Measurements from ENCODE around the gene CEBPZ.
"Not testable (repeated sequence)": the region's sequence is repeated elsewhere in the genome, so short reads cannot be mapped to it uniquely, and the experiment has no call there.

CEBPZ gene

GRCh38 chr2:37211939-37212338 is 19.5 kb downstream of the CEBPZ start:
- DNase-seq = no peak

DNA sequence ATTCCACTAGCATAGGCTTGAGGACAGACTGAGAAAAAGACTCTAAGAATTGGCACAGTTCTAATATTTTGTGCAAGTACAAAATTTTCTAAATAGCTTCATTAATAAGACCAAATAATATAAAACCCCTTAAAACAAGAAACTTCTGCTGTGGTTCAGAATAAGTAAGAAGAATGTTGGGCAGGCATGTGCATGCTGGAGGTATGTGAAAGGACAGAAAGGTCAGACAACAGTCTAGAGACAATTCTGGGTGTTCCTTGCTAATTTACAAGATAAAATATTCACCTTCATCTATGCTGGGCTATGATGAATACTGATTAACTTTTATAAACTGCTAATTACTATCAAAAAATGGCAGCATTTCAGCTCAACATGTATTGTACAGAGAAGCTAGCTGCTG is 20.2 kb downstream of the CEBPZ start:
- no peak for DNase-seq

GRCh38 chr2:37206760-37207159 is 24.6 kb downstream of the CEBPZ start:
- DNase-seq = not testable (repeated sequence)

DNA sequence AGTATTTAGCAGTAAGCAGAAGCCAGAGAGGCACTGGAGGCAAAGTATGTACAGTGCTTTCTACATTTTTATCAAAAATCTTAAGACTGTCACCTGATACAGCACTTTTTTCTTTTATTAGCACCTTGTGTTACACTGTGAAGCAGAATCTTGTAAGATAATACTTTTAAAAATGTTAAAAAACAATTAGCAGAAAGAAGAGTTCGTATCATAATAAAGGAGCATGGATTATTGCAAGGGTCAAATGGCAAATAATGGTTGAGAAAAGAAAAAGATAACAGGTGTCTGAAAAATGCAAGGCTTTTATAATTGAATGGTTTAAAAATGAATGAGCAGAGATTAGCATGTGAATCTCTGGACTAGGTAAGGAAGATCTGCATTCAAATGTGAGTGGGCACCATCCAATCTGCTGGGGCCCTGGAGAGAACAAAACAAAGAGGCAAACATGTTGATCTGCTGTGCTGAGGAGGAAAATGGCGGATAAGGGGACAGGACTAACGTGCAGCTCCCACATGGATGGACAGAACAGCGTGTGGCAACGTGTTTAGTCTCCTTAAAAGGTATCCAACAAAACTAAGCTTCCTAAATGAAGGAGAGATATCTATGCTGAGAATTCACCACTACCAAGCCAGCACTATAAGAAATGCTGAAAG is 25.6 kb downstream of the CEBPZ start:
- no peak for DNase-seq

DNA sequence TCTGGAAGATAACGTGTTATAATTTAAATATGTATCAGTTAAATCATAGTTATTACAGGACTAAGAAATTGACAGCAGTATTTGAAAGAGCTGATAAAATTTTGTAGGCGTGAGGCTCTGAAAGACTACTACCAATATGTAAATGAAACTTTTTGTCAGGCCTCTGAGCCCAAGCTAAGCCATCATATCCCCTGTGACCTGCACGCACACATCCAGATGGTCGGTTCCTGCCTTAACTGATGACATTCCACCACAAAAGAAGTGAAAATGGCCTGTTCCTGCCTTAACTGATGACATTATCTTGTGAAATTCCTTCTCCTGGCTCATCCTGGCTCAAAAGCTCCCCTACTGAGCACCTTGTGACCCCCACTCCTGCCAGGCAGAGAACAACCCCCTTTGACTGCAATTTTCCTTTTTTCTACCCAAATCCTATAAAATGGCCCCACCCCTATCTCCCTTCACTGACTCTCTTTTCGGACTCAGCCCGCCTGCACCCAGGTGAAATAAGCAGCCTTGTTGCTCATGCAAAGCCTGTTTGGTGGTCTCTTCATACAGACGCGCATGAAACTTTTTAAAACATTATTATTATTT is 26.2 kb downstream of the CEBPZ start:
- not testable (repeated sequence) for DNase-seq

DNA sequence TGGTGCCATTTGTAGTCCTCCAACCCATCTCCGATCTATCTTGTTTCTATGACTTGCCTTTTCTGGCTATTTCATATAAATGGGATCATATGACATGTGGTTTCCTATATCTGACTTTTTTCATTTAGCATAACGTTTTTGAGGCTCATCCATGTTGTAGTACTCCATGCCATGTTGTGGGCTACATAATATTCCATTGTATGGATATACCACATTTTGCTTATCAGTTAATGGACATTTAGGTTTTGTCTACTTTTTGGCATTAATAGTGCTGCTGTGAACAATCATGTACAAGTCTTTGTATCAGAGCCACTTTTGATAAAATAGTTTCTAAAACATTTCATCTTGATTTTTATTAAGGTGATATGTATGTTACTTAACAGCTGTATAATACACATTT is 27.7 kb downstream of the CEBPZ start:
- DNase-seq = no peak

DNA sequence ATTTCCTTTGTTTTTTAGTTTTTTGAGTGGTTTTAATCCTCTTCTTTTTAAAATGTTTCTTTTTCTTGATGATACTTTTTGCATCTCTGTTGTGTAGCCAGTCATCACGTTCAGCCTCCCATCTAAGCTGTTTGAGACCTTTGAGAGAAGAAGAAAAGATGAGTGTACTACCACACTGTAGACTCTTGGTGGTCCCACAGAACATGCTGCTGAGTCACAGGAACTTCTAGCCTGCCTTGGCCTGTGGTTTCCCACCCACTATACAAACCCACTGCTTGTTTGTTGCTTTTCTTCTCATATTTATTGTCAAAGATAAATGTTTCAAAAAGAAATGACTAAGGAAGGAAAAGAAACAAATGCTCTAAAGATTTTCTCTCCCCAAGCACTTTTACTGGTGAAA is 29.6 kb downstream of the CEBPZ start:
- peak; percentile 40 for DNase-seq

DNA sequence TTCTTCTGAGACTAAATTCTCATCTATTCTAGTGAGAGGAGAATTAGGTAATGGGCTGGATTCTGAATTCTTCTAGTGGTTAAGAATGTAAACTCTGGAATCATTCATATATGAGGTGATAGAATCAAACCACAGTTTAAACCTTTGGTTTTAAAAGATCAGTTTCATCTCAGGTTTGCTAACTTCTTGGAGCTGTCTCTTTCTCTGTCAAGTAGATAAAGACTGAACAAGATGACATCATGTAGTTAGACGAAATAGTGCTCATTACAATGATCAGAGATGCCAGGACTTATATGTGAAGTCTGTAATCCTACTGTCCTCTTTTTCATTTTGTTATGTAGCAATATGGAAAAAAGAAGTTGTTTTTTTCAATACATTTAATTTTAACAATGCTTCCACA is 30.2 kb downstream of the CEBPZ start:
- peak; percentile 7 for DNase-seq

- DNase-seq = no peak
Observed at GRCh38 chr2:37198681-37199065, 32.7 kb downstream of the CEBPZ start.

DNA sequence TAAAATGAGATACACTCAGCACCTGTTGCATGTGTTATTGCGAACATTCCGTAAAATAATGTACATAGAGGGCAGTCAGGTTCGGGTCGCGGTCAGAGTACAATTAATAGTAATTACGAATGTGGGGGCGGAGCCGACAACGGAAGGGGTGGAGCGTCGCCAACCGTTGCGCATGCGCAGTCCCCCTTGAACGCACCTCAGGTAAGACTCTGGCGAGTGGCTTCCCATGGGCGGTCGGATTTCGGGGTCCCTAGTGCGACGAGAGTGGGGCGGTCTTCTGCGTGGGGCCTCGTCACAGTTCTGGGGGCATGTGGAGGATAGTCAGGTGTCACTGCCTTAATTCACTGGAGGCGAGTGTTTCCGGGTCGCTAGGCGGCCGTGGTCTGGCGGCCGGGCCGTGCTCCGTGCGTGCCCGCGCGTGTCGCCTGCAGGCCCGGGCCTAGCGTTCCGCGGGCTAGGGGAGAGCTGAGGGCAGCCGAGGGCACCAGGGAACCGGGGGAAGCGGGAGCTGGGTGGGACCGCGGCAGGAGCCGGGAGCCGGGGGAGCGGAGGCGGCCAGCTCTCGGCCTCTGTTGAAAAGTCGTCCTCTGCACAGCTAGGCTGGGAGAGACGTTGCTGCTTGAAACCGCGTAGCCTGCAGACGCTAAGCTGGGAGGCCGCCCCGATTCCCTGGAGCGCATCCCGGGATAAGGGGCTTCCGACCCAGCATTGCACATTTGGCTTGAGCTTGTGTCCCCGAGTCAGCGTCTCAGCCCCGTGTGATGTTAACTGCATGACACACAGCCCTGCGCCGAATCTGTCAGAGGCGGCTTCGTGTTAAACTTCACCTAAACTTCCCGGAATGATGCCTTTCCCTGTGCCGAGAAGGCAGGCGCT is 34.8 kb downstream of the CEBPZ start, which contains the start of gene CEBPZOS:
CEBPZOS (plus strand) TSS at position 177 of the 876 bp plus-strand sequence. CDS start 3,209 bp downstream, outside the sequence.
- DNase-seq = peak; percentile 92

DNA sequence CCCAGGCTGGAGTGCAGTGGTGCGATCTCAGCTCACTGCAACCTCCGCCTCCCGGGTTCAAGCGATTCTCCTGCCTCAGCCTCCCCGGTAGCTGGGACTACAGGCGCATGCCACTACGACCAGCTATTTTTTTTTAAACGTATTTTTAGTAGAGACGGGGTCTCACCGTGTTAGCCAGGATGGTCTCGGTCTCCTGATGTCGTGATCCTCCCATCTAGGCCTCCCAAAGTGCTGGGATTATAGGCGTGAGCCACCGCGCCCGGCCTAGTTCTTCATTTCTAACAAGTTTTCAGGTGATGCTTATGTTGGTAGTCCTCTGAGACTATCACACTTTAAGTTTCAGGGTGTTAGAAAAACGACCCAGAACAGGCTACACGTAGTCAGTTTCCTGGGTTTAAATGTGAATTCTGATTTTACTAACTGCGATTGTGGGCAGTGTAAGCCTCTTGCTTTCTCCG is 35.5 kb downstream of the CEBPZ start:
- not testable (repeated sequence) for DNase-seq

GRCh38 chr2:37192551-37192950 is 38.8 kb downstream of the CEBPZ start:
- no peak for DNase-seq

DNA sequence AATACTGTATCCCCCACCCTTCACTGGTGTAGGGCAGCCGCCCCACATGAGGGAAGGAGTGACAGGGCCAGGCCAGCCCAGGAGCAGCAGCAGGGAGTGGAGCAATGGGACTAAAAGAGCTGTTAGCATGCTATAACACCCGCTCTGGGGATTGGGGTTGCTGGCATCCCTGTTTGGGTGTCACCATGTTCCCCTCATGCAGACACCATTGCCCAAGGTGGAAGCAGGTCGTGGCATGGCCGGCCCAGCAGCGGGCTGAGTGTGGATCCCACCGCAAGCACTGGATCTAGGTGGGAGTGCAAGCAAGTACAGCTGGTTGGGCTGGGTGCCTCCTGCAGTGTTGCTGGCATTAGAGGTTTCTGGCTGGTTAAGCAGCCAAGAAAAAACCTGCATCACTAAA is 39.6 kb downstream of the CEBPZ start:
- no peak for DNase-seq

DNA sequence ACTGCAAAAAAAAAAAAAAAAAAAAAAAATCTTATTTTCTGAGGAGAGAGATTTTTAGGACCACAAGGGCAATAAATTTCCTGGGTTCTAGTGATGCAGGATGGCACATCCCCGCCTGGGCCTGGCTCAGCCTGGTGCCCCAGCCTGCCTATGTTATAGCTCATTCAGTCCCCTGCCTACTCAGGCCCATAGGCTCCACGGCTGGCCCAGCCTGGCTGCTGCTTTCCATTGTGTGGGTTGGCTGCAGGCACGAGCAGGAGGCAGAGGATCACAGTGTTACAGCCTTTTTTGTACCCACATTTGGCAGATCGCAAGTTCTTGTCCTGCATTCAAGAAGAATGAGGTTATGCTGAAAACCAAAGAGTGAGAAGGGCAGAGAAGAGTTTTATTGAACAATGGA is 40.1 kb downstream of the CEBPZ start:
- no peak for DNase-seq

DNA sequence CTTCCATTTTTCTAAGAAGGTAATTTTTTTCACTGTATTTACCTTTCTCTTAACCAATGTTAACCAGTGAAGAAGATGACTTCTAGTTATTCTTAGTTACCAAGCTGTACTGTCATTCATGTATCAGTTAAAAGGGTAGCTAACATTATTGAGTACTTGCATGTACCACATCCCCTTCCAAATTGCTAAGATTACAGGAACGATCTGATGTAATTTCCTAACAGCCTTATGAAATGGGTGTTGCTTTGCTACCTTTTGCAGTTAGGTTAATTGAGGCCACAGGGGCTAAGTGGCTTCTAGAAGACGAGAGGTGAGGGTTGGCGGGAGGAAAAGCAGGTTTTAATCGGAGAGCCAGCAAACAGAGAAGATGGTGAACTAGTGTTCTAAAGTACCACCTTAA is 41.1 kb downstream of the CEBPZ start:
- peak; percentile 19 for DNase-seq

DNA sequence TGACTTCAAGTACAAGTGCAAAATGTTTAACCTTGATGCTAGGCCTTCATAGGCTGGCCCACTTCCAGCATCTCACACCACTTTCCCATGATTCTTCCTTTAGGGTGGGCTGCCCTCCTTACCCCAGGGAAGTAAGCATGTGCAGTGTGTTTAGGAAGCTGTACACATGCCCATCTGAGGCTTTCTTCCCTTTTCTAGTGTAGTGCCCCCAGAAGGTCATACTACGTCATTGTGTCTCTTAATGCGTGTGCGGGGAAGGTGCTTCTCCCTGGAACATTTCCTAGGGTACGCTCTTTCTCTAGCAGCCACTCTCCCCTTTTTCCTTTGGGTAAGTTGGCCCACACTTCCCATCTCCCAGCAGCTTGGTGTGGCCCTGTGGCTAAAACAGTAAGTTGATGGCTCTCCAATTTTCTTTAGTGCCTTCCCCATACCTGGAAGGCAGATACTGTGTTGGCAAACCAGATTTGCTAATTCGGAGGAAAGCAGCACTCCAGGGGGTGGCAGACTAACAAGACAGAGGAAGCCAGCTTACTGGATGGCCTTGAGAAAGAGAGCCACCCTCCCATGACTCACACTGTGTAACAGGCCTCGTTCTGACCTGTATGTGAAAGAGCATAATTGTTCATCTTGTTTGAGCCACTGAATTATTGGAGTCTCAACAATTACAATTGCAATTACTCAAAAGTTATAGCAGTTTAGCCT is 41.8 kb downstream of the CEBPZ start:
- DNase-seq = peak; percentile 22

GRCh38 chr2:37188570-37188969 is 42.8 kb downstream of the CEBPZ start, which contains the start of gene SULT6B1:
Gene SULT6B1 (minus strand): TSS chr2:37188670. CDS start chr2:37188640, 30 bp downstream.
- no peak for DNase-seq

- DNase-seq = no peak
Observed at GRCh38 chr2:37181726-37182684, 49.4 kb downstream of the CEBPZ start.

GRCh38 chr2:37180640-37181039 is 50.8 kb downstream of the CEBPZ start:
- no peak for DNase-seq

GRCh38 chr2:37180006-37180639 is 51.3 kb downstream of the CEBPZ start:
- DNase-seq = no peak

GRCh38 chr2:37173741-37174140 is 57.7 kb downstream of the CEBPZ start:
- no peak for DNase-seq

Measured in activated CD4-positive, alpha-beta T cell treated with anti-CD3 and anti-CD28 coated beads, Interleukin-10, Interleukin-2, amounts not matched to agents 100 ng/mL and 50 ng/mL, durations not matched to agents 16 hours and 8 hours (primary cell).